SK-N-SH (cell line): ENCODE measurements around the gene BNC2. TPM values are rescaled to one million over a fixed set of nuclear protein-coding genes. Genes with fewer than 3 reads are reported as not detected.

Experiments
- CHD2 ChIP-seq: fragments of 150-350 bp; IDR thresholded peaks from 2 replicates; pipeline ENCODE4 v1.6.1; 2018; ENCODE audit warnings: low read length; ENCODE audit not compliant: partially characterized antibody
- ELF1 ChIP-seq: IDR thresholded peaks from 2 replicates; pipeline ENCODE4 v1.4.0; 2012
- EP300 ChIP-seq, 2 experiments: IDR thresholded peaks; 2 replicates each; pipeline versions ENCODE4 v1.4.0 to v1.6.1; 2012; ENCODE audit warnings: borderline replicate concordance in 1 of 2, low read depth in 1 of 2, low read length in 1 of 2
- FOSL2 ChIP-seq: IDR thresholded peaks from 2 replicates; pipeline ENCODE4 v1.4.0; 2012; ENCODE audit warnings: low read depth, mild to moderate bottlenecking, moderate library complexity, borderline replicate concordance
- FOXJ3 ChIP-seq: sonication (generic); formaldehyde crosslinking; IDR thresholded peaks from 2 replicates; pipeline ENCODE4 v1.5.1; 2020; ENCODE audit warnings: mild to moderate bottlenecking, missing genetic modification reagents
- GATA2 ChIP-seq: sonication (generic); formaldehyde crosslinking; IDR thresholded peaks from 2 replicates; pipeline ENCODE4 v1.5.0; 2020; ENCODE audit warnings: mild to moderate bottlenecking, missing genetic modification reagents
- JUND ChIP-seq: IDR thresholded peaks from 2 replicates; pipeline ENCODE4 v1.4.0; 2012
- MEF2A ChIP-seq: IDR thresholded peaks from 2 replicates; pipeline ENCODE4 v1.4.0; 2012; ENCODE audit warnings: low read depth, borderline replicate concordance
- MXI1 ChIP-seq: IDR thresholded peaks from 2 replicates; pipeline ENCODE4 v1.6.1; 2012; ENCODE audit warnings: mild to moderate bottlenecking, low read depth, low read length, improper control_type of control experiment
- NFIC ChIP-seq: IDR thresholded peaks from 2 replicates; pipeline ENCODE4 v1.4.0; 2012; ENCODE audit warnings: borderline replicate concordance
- NRF1 ChIP-seq: IDR thresholded peaks from 2 replicates; pipeline ENCODE4 v1.6.1; 2012; ENCODE audit warnings: low read depth, mild to moderate bottlenecking, low read length
- RAD21 ChIP-seq: IDR thresholded peaks from 2 replicates; pipeline ENCODE4 v1.6.1; 2012; ENCODE audit warnings: mild to moderate bottlenecking, low read length
- RCOR1 ChIP-seq: fragments of 150-350 bp; IDR thresholded peaks from 2 replicates; pipeline ENCODE4 v1.6.1; 2017; ENCODE audit warnings: antibody characterized with exemption, low read length
- RFX5 ChIP-seq: IDR thresholded peaks from 2 replicates; pipeline ENCODE4 v1.6.1; 2012; ENCODE audit warnings: mild to moderate bottlenecking, improper control_type of control experiment, low read length
- RXRA ChIP-seq: IDR thresholded peaks from 2 replicates; pipeline ENCODE4 v1.4.0; 2012; ENCODE audit warnings: low read depth, mild to moderate bottlenecking, borderline replicate concordance
- SMC3 ChIP-seq: IDR thresholded peaks from 2 replicates; pipeline ENCODE4 v1.6.1; 2012; ENCODE audit warnings: low read depth, low read length, improper control_type of control experiment
- TEAD4 ChIP-seq: IDR thresholded peaks from 2 replicates; pipeline ENCODE4 v1.4.0; 2012; ENCODE audit warnings: mild to moderate bottlenecking, borderline replicate concordance; ENCODE audit not compliant: insufficient read depth
- YY1 ChIP-seq: IDR thresholded peaks from 2 replicates; pipeline ENCODE4 v1.4.0; 2012; ENCODE audit warnings: low read depth, mild to moderate bottlenecking
- polyA plus RNA-seq, 3 experiments: library from polyadenylated mRNA; depleted of rRNA; stranded (reverse); fragments of >200 nt; gene quantifications; 2 replicates each; pipeline ENCODE4 v1.2.3, GENCODE V29; 2012
- TF ChIP-seq, protein P1 (sequence below): IDR thresholded peaks from 2 replicates; pipeline ENCODE4; 2012
- TF ChIP-seq, protein P2 (sequence below): fragments of 200-600 bp; sonication (generic); IDR thresholded peaks from 2 replicates; pipeline ENCODE4 v1.6.1; 2017; ENCODE audit warnings: antibody characterized with exemption, mild to moderate bottlenecking, moderate library complexity
- TF ChIP-seq, protein P3 (sequence below): IDR thresholded peaks from 2 replicates; pipeline ENCODE4 v1.4.0; 2012; ENCODE audit warnings: low read depth, borderline replicate concordance
- TF ChIP-seq, protein P4 (sequence below): IDR thresholded peaks from 2 replicates; pipeline ENCODE4 v1.6.1; 2012; ENCODE audit warnings: mild to moderate bottlenecking, low read depth, low read length, moderate library complexity
- TF ChIP-seq, protein P5 (sequence below): IDR thresholded peaks from 2 replicates; pipeline ENCODE4 v1.4.0; 2012; ENCODE audit warnings: low read depth, borderline replicate concordance

BNC2 gene
- polyA plus RNA-seq, 1 of the 3 experiments (the other 2 are of a cell fraction), result 8.8 TPM

DNA sequence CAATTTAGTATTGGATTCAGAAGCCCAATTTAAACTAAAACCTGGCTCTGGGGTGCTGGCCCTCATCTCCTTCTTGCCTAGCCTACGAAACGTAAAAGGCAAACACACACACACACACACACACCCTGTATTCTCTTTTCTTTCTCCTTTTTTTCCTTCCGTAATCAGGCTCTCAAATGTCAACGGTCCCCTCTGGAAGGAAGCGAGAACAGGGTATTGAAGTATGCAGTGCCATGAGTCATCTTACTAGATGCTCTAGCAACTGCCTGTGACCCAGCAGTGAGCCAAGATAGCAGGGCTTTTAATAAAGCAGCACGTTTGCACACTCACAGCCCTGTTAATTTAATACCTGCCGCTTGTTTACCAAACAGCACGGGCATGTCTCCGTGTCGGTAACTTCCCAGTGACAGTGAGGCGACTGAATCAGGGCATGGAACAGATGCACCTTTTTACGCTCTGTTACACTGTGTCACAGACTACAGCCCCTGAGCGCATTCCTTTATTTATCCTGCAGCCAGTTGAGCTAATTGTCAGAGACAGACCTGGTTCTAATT, 243.8 kb downstream of the BNC2 start (continued):
- TF ChIP-seq, protein P1, sequence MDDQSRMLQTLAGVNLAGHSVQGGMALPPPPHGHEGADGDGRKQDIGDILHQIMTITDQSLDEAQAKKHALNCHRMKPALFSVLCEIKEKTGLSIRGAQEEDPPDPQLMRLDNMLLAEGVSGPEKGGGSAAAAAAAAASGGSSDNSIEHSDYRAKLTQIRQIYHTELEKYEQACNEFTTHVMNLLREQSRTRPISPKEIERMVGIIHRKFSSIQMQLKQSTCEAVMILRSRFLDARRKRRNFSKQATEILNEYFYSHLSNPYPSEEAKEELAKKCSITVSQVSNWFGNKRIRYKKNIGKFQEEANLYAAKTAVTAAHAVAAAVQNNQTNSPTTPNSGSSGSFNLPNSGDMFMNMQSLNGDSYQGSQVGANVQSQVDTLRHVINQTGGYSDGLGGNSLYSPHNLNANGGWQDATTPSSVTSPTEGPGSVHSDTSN, result peak; percentile 48
- TF ChIP-seq CHD2 (peak; percentile 37), RCOR1 (peak; percentile 71; the same call in 1 of the 2 replicates), NRF1 (no peak), JUND (peak; percentile 80), FOXJ3 (0 out of 2 replicates have a peak, but pooled peaks have one; percentile 21), NFIC (peak; percentile 68), RFX5 (no peak), RAD21 (0 out of 2 replicates have a peak, but pooled peaks have one; percentile 1), SMC3 (no peak), ELF1 (no peak), TEAD4 (peak; percentile 52; the same call in 1 of the 2 replicates), EP300 (IDR thresholded peaks at IDR 0.05; ENCODE audit: borderline replicate concordance in 1 of 2, low read depth in 1 of 2, low read length in 1 of 2) (peak in 1 of 2 experiments; percentile 81; a peak in 2 of 4 replicates), MEF2A (no peak), FOSL2 (peak; percentile 94), RXRA (no peak), GATA2 (CRISPR knock-in tag) (no peak), MXI1 (no peak), YY1 (no peak)
- TF ChIP-seq, protein P2, sequence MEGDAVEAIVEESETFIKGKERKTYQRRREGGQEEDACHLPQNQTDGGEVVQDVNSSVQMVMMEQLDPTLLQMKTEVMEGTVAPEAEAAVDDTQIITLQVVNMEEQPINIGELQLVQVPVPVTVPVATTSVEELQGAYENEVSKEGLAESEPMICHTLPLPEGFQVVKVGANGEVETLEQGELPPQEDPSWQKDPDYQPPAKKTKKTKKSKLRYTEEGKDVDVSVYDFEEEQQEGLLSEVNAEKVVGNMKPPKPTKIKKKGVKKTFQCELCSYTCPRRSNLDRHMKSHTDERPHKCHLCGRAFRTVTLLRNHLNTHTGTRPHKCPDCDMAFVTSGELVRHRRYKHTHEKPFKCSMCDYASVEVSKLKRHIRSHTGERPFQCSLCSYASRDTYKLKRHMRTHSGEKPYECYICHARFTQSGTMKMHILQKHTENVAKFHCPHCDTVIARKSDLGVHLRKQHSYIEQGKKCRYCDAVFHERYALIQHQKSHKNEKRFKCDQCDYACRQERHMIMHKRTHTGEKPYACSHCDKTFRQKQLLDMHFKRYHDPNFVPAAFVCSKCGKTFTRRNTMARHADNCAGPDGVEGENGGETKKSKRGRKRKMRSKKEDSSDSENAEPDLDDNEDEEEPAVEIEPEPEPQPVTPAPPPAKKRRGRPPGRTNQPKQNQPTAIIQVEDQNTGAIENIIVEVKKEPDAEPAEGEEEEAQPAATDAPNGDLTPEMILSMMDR, result no peak
- TF ChIP-seq, protein P3, sequence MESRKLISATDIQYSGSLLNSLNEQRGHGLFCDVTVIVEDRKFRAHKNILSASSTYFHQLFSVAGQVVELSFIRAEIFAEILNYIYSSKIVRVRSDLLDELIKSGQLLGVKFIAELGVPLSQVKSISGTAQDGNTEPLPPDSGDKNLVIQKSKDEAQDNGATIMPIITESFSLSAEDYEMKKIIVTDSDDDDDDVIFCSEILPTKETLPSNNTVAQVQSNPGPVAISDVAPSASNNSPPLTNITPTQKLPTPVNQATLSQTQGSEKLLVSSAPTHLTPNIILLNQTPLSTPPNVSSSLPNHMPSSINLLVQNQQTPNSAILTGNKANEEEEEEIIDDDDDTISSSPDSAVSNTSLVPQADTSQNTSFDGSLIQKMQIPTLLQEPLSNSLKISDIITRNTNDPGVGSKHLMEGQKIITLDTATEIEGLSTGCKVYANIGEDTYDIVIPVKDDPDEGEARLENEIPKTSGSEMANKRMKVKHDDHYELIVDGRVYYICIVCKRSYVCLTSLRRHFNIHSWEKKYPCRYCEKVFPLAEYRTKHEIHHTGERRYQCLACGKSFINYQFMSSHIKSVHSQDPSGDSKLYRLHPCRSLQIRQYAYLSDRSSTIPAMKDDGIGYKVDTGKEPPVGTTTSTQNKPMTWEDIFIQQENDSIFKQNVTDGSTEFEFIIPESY, result peak; percentile 52; the same call in 1 of the 2 replicates
- TF ChIP-seq, protein P4, sequence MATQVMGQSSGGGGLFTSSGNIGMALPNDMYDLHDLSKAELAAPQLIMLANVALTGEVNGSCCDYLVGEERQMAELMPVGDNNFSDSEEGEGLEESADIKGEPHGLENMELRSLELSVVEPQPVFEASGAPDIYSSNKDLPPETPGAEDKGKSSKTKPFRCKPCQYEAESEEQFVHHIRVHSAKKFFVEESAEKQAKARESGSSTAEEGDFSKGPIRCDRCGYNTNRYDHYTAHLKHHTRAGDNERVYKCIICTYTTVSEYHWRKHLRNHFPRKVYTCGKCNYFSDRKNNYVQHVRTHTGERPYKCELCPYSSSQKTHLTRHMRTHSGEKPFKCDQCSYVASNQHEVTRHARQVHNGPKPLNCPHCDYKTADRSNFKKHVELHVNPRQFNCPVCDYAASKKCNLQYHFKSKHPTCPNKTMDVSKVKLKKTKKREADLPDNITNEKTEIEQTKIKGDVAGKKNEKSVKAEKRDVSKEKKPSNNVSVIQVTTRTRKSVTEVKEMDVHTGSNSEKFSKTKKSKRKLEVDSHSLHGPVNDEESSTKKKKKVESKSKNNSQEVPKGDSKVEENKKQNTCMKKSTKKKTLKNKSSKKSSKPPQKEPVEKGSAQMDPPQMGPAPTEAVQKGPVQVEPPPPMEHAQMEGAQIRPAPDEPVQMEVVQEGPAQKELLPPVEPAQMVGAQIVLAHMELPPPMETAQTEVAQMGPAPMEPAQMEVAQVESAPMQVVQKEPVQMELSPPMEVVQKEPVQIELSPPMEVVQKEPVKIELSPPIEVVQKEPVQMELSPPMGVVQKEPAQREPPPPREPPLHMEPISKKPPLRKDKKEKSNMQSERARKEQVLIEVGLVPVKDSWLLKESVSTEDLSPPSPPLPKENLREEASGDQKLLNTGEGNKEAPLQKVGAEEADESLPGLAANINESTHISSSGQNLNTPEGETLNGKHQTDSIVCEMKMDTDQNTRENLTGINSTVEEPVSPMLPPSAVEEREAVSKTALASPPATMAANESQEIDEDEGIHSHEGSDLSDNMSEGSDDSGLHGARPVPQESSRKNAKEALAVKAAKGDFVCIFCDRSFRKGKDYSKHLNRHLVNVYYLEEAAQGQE, result no peak
- TF ChIP-seq, protein P5, sequence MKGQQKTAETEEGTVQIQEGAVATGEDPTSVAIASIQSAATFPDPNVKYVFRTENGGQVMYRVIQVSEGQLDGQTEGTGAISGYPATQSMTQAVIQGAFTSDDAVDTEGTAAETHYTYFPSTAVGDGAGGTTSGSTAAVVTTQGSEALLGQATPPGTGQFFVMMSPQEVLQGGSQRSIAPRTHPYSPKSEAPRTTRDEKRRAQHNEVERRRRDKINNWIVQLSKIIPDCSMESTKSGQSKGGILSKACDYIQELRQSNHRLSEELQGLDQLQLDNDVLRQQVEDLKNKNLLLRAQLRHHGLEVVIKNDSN, result no peak
